NB4 (cell line): ENCODE data around the gene ANXA3.

Source experiments
- DNase-seq: peaks from one replicate; pipeline ENCODE4 v3.0.0; 2010; ENCODE audit warnings: low read depth
- H3K4me3 ChIP-seq: one replicate; pipeline ENCODE4 v1.5.1; 2011; ENCODE audit warnings: mild to moderate bottlenecking, low read depth, low read length, moderate library complexity
- CTCF ChIP-seq: IDR thresholded peaks from one replicate; pipeline ENCODE4 v1.5.1; 2012; ENCODE audit warnings: low read depth, low read length
- MAX ChIP-seq: IDR thresholded peaks from 2 replicates; pipeline ENCODE4 v1.6.1; 2011; ENCODE audit warnings: low read depth, low read length
- MYC ChIP-seq: IDR thresholded peaks from 2 replicates; pipeline ENCODE4 v1.6.1; 2011; ENCODE audit warnings: low read depth, low read length
- POLR2A ChIP-seq: IDR thresholded peaks from 2 replicates; pipeline ENCODE4 v1.6.1; 2011; ENCODE audit warnings: mild to moderate bottlenecking; ENCODE audit not compliant: insufficient read length; ENCODE audit errors: extremely low read depth

Gene ANXA3

GRCh38 chr4:78651250-78651860 is 99.8 kb downstream of the ANXA3 start:
- no peak overlapping the region for H3K4me3 ChIP-seq
- TF ChIP-seq CTCF (no peak), MYC (no peak)
- DNase-seq: no peak

- no peak overlapping the region for H3K4me3 ChIP-seq
- no peak for TF ChIP-seq MAX
- TF ChIP-seq MYC: no peak
- no peak for TF ChIP-seq CTCF
- TF ChIP-seq POLR2A: no peak
- DNase-seq: no peak
Measured at GRCh38 chr4:78652282-78652876, 100.8 kb downstream of the ANXA3 start.

DNA sequence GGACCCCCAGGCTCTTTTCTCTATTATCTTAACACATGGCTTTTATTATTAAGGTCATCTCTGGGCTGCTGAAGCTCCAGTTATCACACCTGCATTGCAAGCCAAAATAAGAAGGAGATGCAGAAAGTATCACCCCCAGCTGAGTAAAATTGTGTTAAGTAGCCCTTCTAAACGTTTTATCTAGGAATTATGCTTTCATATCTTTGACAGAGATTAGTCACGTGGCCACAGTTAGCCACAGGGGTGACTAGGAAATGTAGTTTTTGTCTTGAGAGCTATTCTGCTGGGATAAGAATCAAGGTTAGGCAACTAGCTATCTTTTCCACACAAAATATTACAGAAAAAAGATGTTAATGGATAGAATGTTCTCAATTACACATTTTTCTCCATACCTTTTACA is 102.1 kb downstream of the ANXA3 start:
- peak; percentile 28 for DNase-seq
- H3K4me3 ChIP-seq: no peak overlapping the region
- no peak for TF ChIP-seq CTCF
- peak; percentile 27; the same call in 1 of the 2 replicates for TF ChIP-seq MAX

DNA sequence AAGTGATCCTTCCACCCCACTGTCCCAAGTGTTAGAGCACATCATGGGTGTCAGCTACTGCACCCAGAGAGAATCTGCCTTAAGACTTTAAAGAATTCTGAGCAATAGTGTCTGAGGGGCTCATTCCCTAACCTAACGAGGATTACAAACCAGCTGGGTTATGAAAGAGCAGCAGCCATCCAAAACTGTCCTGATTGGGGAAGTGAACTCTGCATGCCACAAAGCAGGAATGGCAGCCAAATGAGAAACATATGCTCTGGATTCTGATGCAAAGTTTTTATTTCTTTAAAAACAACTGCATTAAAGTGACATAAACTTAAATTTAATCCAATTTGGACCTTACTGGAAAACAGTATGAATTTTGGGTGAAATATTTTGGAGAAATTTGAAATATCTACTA is 103.2 kb downstream of the ANXA3 start:
- H3K4me3 ChIP-seq: no peak overlapping the region
- peak; percentile 39 for DNase-seq
- TF ChIP-seq MYC: no peak
- TF ChIP-seq MAX: no peak
- no peak for TF ChIP-seq CTCF
- TF ChIP-seq POLR2A: no peak

GRCh38 chr4:78656968-78657445 is 105.4 kb downstream of the ANXA3 start:
- H3K4me3 ChIP-seq: peak overlapping the region; percentile 35
- peak; percentile 86 for DNase-seq
- no peak for TF ChIP-seq MAX
- no peak for TF ChIP-seq POLR2A
- TF ChIP-seq MYC: no peak
- TF ChIP-seq CTCF: no peak

DNA sequence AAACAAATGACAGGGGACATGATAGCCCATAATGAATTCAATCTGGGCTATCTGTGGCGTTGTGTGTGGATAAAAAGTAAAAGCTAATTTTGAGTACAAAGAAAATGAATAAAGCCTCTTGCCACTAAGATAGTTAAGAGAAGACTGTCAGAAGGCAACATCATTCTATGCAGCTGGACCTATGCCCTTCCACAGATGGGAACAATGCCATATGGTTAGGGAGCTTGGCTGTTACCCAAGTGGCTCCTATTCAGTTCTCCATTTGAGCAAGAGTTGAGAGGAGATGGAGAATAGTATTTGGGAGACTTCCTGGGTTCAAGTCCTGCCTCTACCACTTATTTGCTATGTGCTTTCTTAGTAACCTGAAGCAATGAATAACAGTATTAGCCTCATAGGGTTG is 107.7 kb downstream of the ANXA3 start:
- no peak overlapping the region for H3K4me3 ChIP-seq
- TF ChIP-seq POLR2A (no peak), CTCF (no peak), MYC (no peak), MAX (no peak)
- DNase-seq: no peak
